Glutamatergic neuron (in vitro differentiated cells): ENCODE results near the gene IGSF6. TPM values are rescaled to one million over a fixed set of nuclear protein-coding genes. Genes with fewer than 3 reads are reported as not detected.

ENCODE experiments used
- DNase-seq: peaks from one replicate; pipeline ENCODE4 v3.0.0; 2022
- H3K27ac Mint-ChIP-seq: one replicate; pipeline ENCODE4 v1.8.0; 2020; ENCODE audit warnings: mild to moderate bottlenecking, mixed read lengths, inconsistent platforms; ENCODE audit not compliant: unreplicated experiment
- H3K27me3 Mint-ChIP-seq: one replicate; pipeline ENCODE4 v1.8.0; 2020; ENCODE audit warnings: mild to moderate bottlenecking, moderate library complexity, mixed read lengths, inconsistent platforms; ENCODE audit not compliant: unreplicated experiment
- H3K36me3 Mint-ChIP-seq: one replicate; pipeline ENCODE4 v1.8.0; 2020; ENCODE audit warnings: mild to moderate bottlenecking, mixed read lengths, inconsistent platforms; ENCODE audit not compliant: unreplicated experiment
- H3K4me1 Mint-ChIP-seq: one replicate; pipeline ENCODE4 v1.8.0; 2020; ENCODE audit warnings: mild to moderate bottlenecking, low read depth, mixed read lengths, inconsistent platforms; ENCODE audit not compliant: unreplicated experiment
- H3K4me3 Mint-ChIP-seq: one replicate; pipeline ENCODE4 v1.8.0; 2020; ENCODE audit warnings: mild to moderate bottlenecking, mixed read lengths, inconsistent platforms; ENCODE audit not compliant: unreplicated experiment
- H3K9me3 Mint-ChIP-seq: one replicate; pipeline ENCODE4 v1.8.0; 2020; ENCODE audit warnings: mild to moderate bottlenecking, moderate library complexity, mixed read lengths, inconsistent platforms; ENCODE audit not compliant: unreplicated experiment
- CTCF ChIP-seq: fragments of 200-600 bp; sonication (generic); IDR thresholded peaks from one replicate; pipeline ENCODE4 v1.5.0; 2021; ENCODE audit not compliant: partially characterized antibody, unreplicated experiment
- total RNA-seq: library from RNA; stranded (reverse); fragmentation: NEBNext Ultra II Directional; extraction: Animal tissue kit (Norgen Biotek cat#: 25700); gene quantifications from one replicate; pipeline ENCODE4 v1.2.1, GENCODE V29; 2021; ENCODE audit not compliant: unreplicated experiment

The IGSF6 gene
- total RNA-seq, 1 donor from 2014 or later: not detected

DNA sequence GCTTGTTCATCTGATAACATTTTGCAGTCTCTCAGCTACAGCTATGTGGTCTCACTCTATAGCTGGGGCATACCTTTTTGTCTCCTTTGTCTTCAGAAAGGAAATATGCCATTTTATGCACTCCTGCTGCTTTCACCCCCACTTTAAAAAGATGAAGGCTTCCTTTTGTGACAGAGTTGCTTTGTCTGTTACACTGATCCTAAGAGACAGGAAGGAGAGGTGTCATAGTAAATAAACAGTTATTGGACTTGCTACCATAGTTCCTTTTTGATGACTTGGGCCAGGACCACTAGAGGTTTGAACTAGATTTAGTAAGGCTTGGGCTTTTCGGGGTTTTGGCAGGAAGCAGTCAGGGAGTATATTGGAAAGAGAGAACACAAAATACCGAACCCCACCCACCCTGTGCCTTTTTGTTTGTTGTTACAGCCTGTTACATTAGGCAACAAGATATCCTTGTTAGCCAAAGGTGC, 54.8 kb downstream of the IGSF6 start:
- peaks cover 2% of the 10 kb centered on the region for H3K27me3 Mint-ChIP-seq
- H3K9me3 Mint-ChIP-seq: peaks cover 5% of the 10 kb centered on the region
- TF ChIP-seq CTCF: no peak
- peak overlapping the region; percentile 41 for H3K4me3 Mint-ChIP-seq
- no peaks in the 10 kb centered on the region for H3K36me3 Mint-ChIP-seq
- H3K27ac Mint-ChIP-seq: no peak overlapping the region
- peaks cover 14% of the 10 kb centered on the region for H3K4me1 Mint-ChIP-seq
- no peak for DNase-seq

DNA sequence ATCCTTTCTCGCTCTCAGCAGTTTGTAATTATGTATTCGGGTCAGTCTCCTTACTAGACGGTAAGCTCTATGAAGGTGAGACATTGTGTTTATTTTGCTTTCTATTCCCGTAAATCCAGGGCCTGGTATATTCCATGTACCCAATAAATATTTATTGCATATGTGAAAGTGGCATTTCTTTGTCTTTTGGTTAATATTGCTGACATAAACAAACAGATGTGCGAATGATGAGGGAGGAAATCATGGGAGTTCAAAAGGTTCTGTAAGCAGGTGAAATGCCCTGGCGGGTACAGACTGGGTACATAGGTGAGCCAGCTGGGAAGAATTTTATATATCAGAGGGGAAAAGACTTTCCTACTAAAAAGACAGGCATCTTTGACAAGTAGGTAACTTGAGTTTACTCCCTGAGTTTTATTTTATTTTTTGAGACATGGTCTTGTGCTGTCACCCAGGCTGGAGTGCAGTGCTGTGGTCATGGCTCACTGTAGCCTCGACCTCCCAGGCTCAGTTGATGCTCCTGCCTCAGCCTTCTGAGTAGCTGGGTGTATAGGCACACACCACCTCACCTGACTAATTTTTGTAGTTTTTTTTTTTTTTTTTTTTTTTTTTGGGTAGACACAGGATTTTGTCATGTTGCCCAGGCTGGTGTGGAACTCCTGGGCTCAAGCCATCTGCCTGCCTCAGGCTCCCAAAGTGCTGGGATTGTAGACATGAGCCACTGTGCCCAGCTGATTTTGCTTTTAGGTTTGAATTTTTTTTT, 58.7 kb downstream of the IGSF6 start:
- no peak for TF ChIP-seq CTCF
- DNase-seq: no peak
- H3K9me3 Mint-ChIP-seq: no peaks in the 10 kb centered on the region
- peaks cover 2% of the 10 kb centered on the region for H3K27me3 Mint-ChIP-seq
- H3K27ac Mint-ChIP-seq: no peak overlapping the region
- no peaks in the 10 kb centered on the region for H3K36me3 Mint-ChIP-seq
- H3K4me3 Mint-ChIP-seq: no peak overlapping the region
- H3K4me1 Mint-ChIP-seq: no peaks in the 10 kb centered on the region

- no peak for DNase-seq
- Mint-ChIP-seq H3K27me3 (no peaks in the 10 kb centered on the region), H3K27ac (no peak overlapping the region), H3K4me1 (no peaks in the 10 kb centered on the region), H3K4me3 (no peak overlapping the region), H3K36me3 (no peaks in the 10 kb centered on the region), H3K9me3 (no peaks in the 10 kb centered on the region)
- TF ChIP-seq CTCF: no peak
Measured at GRCh38 chr16:21592191-21592590, 60.2 kb downstream of the IGSF6 start.

- Mint-ChIP-seq H3K4me1 (no peaks in the 10 kb centered on the region), H3K27ac (no peak overlapping the region), H3K9me3 (no peaks in the 10 kb centered on the region), H3K4me3 (no peak overlapping the region), H3K27me3 (no peaks in the 10 kb centered on the region), H3K36me3 (no peaks in the 10 kb centered on the region)
- no peak for TF ChIP-seq CTCF
- no peak for DNase-seq
Measured at GRCh38 chr16:21590796-21591195, 61.6 kb downstream of the IGSF6 start.

DNA sequence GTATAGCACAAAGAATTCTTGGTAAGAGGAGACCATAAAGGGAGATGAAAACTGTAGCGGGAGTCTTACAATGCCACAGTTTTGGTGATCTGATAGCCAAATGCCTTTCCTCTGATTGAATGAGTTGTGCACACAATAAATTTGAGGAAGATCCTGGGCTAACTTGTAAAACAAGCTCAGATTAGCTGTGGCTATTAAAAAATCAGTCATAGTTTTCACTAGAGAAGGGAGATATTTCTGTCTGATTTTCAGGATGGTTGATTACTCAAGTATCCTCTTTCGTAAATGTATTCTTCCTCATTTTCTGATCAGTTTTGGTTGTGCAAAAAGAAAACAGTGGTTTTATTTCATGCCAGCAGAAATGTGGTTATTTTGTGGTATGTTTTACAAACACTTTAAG, 62.1 kb downstream of the IGSF6 start:
- no peak for TF ChIP-seq CTCF
- Mint-ChIP-seq H3K27me3 (no peaks in the 10 kb centered on the region), H3K36me3 (no peaks in the 10 kb centered on the region), H3K9me3 (no peaks in the 10 kb centered on the region), H3K4me3 (no peak overlapping the region), H3K4me1 (no peaks in the 10 kb centered on the region), H3K27ac (no peak overlapping the region)
- no peak for DNase-seq
